Measurements from ENCODE around the gene GMIP. TPM values are rescaled to one million over a fixed set of nuclear protein-coding genes. Genes with fewer than 3 reads are reported as not detected.

The GMIP gene
- total and polyA plus RNA-seq, 2 of the 13 experiments (the other 11 are each of a cell fraction or from before 2014, with no cell fraction given), result 1.5 to 1.8 TPM

DNA sequence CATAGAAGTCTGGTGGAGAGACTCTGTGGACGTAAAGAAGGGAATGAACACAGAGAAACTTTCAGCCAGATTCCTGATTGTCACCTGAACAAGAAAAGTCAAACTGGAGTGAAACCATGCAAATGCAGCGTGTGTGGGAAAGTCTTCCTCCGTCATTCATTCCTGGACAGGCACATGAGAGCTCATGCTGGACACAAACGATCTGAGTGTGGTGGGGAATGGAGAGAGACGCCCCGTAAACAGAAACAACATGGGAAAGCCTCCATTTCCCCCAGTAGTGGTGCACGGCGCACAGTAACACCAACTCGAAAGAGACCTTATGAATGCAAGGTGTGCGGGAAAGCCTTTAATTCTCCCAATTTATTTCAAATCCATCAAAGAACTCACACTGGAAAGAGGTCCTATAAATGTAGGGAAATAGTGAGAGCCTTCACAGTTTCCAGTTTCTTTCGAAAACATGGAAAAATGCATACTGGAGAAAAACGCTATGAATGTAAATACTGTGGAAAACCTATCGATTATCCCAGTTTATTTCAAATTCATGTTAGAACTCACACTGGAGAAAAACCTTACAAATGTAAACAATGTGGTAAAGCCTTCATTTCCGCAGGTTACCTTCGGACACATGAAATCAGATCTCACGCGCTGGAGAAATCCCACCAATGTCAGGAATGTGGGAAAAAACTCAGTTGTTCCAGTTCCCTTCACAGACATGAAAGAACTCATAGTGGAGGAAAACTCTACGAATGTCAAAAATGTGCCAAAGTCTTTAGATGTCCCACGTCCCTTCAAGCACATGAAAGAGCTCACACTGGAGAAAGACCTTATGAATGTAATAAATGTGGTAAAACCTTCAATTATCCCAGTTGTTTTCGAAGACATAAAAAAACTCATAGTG lies 36.0 kb upstream of the GMIP start (continued):
- TF ChIP-seq TFDP2 (CRISPR knock-in tag; IDR thresholded peaks at IDR 0.05), result no peak
- TF ChIP-seq NFE2 (CRISPR knock-in tag; IDR thresholded peaks at IDR 0.05), result no peak

DNA sequence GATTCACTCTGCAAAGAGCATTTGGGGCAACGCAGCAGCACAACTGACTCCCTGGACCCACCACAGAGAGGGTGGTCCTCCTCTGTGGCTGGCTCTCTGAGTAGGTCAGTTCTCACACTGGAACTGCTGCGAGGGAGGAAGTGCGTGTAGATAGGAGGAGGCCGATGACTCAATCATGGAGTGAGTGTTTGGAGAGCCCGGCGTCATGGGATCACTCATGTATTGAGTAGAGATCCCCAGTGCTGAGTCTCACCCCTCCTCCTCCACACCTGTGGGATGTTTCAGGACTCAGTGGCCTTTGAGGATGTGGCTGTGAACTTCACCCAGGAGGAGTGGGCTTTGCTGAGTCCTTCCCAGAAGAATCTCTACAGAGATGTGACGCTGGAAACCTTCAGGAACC lies 34.1 kb upstream of the GMIP start:
- peaks cover 24% of the 10 kb centered on the region for H3K79me2 ChIP-seq (ENCODE audit: insufficient read depth, low read length)
- no TSS peak for BruUV-seq (replicated peaks)
- no peak overlapping the region for H3K9ac ChIP-seq (ENCODE audit: insufficient read depth, low read depth, low read length)
- in situ Hi-C loops (cut with HindIII; ENCODE audit: extremely low pct_ligation_motif_present, low pct_unique_long_range_greater_than_20kb), result no loop called here
- WGBS (ENCODE audit: low lambda C conversion rate), result 100% methylated on average over 7 of the region's 7 CpGs
- 0 out of 2 replicates have a peak, but pooled peaks cover 3% of the 10 kb centered on the region for H4K20me1 ChIP-seq (ENCODE audit: insufficient read depth, low read length)
- no peak overlapping the region for H3K27ac ChIP-seq (ENCODE audit: extremely low read length, insufficient read depth, low read length)
- DNase-seq (ENCODE audit: low spot score) (no peak), FAIRE-seq (no peak), ATAC-seq (no peak)
- peaks cover 19 to 59% of the 10 kb centered on the region in 2 experiments for H3K36me3 ChIP-seq (replicated peaks in 1 of 2; ENCODE audit: control insufficient read depth in 1 of 2, insufficient read depth in 2 of 2, low read length in 2 of 2)
- no peaks in the 10 kb centered on the region for H3K4me1 ChIP-seq (ENCODE audit: insufficient read depth, low read length)
- H2AFZ ChIP-seq (ENCODE audit: low read length), result no peak overlapping the region
- intact Hi-C loops (cut with micrococcal nuclease; ENCODE audit: unreplicated experiment), result no loop called here
- H3K27me3 ChIP-seq (ENCODE audit: control insufficient read depth in 1 of 2, insufficient read depth in 2 of 2, low read length in 2 of 2), result no peaks in the 10 kb centered on the region; a peak in 1 of 5 replicates
- POLR2A ChIA-PET, result no interaction called here
- CTCF ChIA-PET (ENCODE audit: low intra/inter-chr PET ratio, low total read pairs), result no interaction called here
- H3K4me3 ChIP-seq (replicated peaks in 1 of 3; ENCODE audit: insufficient read depth in 1 of 3, low read depth in 2 of 3, low read length in 3 of 3), result no peak overlapping the region
- H3K4me2 ChIP-seq (ENCODE audit: low read depth, low read length), result no peak overlapping the region
- H3K9me3 ChIP-seq (ENCODE audit: low read length), result no peaks in the 10 kb centered on the region
- no peak for TF ChIP-seq ZNF75D (CRISPR knock-in tag; IDR thresholded peaks at IDR 0.05; ENCODE audit: borderline replicate concordance)
- TF ChIP-seq, protein P1, sequence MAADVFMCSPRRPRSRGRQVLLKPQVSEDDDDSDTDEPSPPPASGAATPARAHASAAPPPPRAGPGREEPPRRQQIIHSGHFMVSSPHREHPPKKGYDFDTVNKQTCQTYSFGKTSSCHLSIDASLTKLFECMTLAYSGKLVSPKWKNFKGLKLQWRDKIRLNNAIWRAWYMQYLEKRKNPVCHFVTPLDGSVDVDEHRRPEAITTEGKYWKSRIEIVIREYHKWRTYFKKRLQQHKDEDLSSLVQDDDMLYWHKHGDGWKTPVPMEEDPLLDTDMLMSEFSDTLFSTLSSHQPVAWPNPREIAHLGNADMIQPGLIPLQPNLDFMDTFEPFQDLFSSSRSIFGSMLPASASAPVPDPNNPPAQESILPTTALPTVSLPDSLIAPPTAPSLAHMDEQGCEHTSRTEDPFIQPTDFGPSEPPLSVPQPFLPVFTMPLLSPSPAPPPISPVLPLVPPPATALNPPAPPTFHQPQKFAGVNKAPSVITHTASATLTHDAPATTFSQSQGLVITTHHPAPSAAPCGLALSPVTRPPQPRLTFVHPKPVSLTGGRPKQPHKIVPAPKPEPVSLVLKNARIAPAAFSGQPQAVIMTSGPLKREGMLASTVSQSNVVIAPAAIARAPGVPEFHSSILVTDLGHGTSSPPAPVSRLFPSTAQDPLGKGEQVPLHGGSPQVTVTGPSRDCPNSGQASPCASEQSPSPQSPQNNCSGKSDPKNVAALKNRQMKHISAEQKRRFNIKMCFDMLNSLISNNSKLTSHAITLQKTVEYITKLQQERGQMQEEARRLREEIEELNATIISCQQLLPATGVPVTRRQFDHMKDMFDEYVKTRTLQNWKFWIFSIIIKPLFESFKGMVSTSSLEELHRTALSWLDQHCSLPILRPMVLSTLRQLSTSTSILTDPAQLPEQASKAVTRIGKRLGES (CRISPR knock-in tag; IDR thresholded peaks at IDR 0.05; ENCODE audit: borderline replicate concordance), result no peak
- TF ChIP-seq ZNF468 (CRISPR knock-in tag; IDR thresholded peaks at IDR 0.05), result no peak
- TF ChIP-seq ZNF761 (CRISPR knock-in tag; conservative IDR thresholded peaks at IDR 0.05), result no peak
- no peak for TF ChIP-seq SRSF1 (optimal IDR thresholded peaks at IDR 0.05; ENCODE audit: low read depth, low read length)
- TF ChIP-seq AHDC1 (CRISPR knock-in tag; IDR thresholded peaks at IDR 0.05; ENCODE audit: borderline replicate concordance), result no peak
- TF ChIP-seq KDM2A (CRISPR knock-in tag; IDR thresholded peaks at IDR 0.05; ENCODE audit: borderline replicate concordance, low read depth), result no peak
- TF ChIP-seq RBM39 (IDR thresholded peaks at IDR 0.05; ENCODE audit: low read depth, low read length, poor library complexity, severe bottlenecking), result no peak
- TF ChIP-seq NR2F1 (CRISPR knock-in tag; IDR thresholded peaks at IDR 0.05), result no peak

All from HepG2 (cell line).